ENCODE results near the gene CD96.

DNA sequence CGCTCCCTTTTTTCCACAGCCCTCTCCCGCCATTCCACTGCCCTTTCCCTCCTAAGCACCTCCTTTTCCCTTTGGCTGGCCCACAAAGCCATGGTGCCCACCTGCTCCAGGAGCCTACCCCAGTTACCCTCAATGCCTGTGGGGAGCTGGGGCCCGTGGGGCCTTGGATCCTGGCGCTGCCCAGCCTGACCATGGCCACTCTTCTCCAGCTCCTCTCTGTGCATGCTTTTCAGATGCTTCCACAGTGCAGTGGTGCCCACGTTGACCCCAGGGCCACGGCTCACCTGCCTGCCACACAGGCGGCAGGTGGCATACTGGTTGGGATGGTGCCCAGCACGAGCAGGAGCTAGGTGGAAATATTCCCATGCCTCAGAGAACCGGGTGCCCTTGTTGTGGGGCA, 51.7 kb downstream of the CD96 start:
- no peak for TF ChIP-seq POLR2A (IDR thresholded peaks at IDR 0.05)
- TF ChIP-seq, protein P1, sequence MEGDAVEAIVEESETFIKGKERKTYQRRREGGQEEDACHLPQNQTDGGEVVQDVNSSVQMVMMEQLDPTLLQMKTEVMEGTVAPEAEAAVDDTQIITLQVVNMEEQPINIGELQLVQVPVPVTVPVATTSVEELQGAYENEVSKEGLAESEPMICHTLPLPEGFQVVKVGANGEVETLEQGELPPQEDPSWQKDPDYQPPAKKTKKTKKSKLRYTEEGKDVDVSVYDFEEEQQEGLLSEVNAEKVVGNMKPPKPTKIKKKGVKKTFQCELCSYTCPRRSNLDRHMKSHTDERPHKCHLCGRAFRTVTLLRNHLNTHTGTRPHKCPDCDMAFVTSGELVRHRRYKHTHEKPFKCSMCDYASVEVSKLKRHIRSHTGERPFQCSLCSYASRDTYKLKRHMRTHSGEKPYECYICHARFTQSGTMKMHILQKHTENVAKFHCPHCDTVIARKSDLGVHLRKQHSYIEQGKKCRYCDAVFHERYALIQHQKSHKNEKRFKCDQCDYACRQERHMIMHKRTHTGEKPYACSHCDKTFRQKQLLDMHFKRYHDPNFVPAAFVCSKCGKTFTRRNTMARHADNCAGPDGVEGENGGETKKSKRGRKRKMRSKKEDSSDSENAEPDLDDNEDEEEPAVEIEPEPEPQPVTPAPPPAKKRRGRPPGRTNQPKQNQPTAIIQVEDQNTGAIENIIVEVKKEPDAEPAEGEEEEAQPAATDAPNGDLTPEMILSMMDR (IDR thresholded peaks at IDR 0.05), result no peak

Data from ovary (tissue), 3 donors.